HG02970 (cell line): Measurements from ENCODE around the gene EIF5A.
A peak's percentile ranks its signal among the peaks of the same experiment; 100 is the strongest.
"Not testable (repeated sequence)": the region's sequence is repeated elsewhere in the genome, so short reads cannot be mapped to it uniquely, and the experiment has no call there.

Experiments used
- ATAC-seq: cut with Tn5 transposase; IDR thresholded peaks from one replicate; pipeline ENCODE4 v1.9.1; 2021; ENCODE audit warnings: mild to moderate bottlenecking, moderate library complexity, moderate number of reproducible peaks; ENCODE audit not compliant: unreplicated experiment, low FRiP score

EIF5A gene

DNA sequence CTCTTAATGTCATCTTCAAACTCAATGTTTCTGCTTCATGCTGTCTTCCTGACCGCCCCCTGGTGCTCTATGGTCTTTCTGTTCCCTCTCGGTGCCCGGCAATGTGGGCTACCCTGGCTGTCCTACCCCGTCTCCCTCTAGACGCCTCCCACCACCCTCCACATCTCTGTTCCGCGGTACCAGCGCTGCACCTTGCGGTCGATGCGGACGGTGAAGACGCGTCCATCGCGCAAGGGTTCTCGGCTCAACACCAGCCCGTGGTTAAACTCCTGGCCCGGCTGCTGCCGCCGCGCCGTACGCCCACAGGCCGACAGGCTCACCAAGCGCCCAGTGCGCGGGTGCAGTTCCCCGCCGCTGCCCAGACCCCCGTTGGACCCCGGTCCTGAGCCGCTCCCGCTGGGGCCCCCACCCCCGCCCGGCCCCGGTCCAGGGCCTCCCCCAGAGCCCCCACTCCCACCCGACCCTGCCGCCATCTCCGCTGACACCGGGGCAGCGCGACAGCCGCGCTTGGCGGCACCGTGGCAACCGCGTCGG lies 21.5 kb downstream of the EIF5A start, which contains the start of gene NEURL4:
NEURL4 (minus strand) TSS at position 496 of the 534 bp plus-strand sequence; CDS start at position 473, 23 bp downstream.
- peak; percentile 4 for ATAC-seq

DNA sequence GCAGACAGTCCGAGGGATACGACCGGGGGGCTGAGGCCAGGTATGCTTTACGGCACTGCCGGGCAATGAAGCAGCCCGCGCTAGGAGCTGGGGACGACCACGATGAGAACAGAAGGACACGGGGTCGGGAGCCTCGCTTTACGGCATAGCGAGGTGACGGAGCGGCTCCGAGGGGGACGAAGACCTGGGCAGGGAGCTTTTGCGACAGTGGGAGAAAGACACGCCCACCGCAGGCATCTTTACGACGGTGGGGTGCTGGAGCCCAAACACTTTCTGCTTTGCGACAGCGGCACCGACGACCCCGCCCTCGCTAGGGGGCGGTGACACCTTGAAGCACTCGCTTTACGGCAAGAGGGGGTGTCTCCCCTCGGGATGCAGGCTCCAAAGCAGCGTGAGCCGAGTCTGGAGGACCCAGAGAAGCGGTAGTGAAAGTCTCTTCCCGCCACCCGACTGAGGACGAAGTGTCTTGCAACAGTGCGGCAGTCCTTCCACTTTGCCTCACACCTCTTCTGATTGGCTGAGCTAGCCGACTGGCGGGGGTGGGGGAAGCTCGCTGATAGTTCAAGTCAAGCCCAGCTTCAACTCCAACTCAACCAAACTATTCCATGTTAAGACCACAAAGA lies 22.1 kb downstream of the EIF5A start:
- ATAC-seq = peak; percentile 73

DNA sequence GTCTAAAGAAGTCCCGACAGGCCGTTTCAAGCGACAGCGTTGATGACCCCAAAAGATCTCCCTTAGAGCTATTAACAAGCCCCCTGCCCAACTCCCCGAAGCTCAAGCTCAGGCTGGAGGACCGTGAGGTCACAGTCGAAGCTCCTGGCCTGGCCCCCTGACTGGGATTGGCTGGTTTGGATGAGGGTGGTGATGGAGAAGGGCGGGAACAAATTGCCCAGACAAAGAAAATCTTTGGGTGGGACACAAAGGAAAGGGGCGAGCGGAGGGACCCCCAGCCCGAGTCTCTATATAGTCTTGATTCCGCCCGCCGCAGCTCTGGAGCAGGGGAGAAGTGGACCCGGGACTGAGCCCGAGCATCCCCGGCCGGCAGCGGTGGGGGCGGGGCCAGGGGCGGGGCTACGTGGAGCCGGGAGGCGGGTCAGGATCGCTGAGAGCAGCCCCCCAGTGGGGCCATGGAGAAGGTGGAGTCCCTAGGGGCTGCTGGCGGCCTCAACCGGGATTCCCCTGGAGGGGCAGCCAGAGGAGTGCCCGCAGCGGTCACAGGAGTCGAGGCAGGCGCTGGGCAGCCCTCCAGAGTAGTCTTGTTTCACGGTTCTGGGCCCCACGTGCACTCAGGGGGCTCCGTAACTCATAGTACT lies 22.7 kb downstream of the EIF5A start:
- peak; percentile 31 for ATAC-seq

DNA sequence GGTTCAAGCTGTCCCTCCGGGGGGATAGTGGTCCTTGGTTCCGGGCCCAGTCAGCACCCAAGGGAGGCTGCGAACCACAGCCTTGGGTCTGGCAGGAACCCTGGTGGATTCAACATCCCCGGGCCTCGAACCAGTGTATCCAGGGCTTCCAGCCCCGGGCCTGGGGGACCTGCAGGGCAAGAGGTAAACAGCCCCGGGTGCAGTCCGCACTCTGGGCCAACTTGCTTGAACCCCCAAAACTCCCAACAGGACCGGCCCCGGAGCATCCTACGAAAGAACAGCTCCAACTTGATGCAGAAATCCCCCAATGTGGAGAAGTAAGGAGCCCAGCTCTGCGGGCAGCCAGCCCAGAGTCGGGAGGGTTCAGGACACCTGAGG lies 23.2 kb downstream of the EIF5A start:
- no peak for ATAC-seq

GRCh38 chr17:7332111-7332510 lies 24.7 kb downstream of the EIF5A start:
- no peak for ATAC-seq

GRCh38 chr17:7332600-7333069 lies 25.2 kb downstream of the EIF5A start:
- not testable (repeated sequence) for ATAC-seq

- no peak for ATAC-seq
These were observed 27.6 kb downstream of the EIF5A start for GRCh38 chr17:7334938-7335538.

DNA sequence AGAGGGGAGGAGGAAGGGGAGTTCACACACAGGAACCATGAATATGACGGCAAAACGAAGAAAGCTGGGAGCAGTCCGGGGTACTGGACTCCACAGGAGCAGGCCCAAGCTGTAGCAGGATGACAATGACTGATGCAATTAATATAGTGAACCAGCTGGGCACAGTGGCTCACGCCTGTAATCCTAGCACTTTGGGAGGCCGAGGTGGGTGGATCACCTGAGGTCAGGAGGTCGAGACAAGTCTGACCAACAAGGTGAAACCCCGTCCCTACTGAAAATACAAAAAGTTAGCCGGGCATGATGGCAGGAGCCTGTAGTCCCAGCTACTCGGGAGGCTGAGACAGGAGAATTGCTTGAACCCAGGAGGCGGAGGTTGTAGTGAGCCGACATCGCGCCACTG lies 28.3 kb downstream of the EIF5A start:
- ATAC-seq = not testable (repeated sequence)

- peak; percentile 46 for ATAC-seq
These were observed 29.1 kb downstream of the EIF5A start, which contains the start of gene ACAP1 for GRCh38 chr17:7336240-7337175. Gene ACAP1 (plus strand): TSS chr17:7336529. CDS start chr17:7336735, 206 bp downstream.

DNA sequence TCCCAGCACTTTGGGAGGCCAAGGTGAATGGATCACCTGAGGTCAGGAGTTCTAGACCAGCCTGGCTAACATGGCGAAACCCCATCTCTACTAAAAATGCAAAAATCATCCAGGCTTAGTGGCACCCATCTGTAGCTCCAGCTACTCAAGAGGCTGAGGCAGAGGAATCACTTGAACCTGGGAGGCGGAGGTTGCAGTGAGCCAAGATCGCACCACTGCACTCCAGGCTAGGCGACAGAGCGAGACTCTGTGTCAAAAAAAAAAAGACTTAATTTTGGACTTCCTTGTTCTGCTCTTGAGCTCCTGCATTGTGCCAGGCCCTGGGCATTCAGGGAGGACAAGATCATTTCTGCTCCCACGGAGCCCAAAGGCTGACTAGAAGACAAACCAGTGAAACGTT lies 30.2 kb downstream of the EIF5A start:
- ATAC-seq = not testable (repeated sequence)

DNA sequence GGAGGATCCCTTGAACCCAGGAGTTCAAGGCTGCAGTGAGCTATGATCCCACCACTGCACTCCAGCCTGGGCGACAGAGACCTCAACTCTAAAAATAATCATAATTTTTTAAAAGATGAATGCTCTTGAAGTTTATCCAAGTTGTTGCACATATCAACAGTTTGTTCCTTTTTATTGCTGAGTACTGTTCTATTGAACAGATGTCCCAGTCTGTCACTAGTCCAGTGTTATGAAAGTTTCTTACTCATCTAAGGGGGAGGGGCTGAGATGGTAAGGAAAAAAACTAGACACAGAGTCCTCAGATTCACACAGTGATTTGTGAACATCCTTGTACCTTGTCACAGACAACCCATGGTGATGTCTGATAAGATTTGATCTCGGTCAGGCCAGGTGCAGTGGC lies 32.8 kb downstream of the EIF5A start:
- no peak for ATAC-seq

DNA sequence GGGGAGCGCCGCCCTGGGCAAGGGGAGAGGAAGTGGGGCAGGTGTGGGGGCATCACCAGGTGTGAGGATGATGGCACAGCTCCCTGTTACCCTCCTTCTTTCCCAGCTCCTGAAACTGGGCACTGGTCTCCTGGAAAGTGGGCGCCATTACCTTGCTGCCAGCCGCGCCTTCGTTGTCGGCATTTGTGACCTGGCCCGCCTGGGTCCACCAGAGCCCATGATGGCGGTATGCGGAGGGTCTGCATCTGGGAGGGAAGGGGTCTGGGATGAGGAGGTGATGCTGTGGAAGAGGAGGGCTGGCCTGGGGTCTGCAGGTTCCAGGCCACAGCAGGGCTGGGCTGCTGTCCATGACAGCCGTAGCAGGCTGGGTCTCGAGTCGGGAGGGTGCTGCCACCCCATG lies 34.4 kb downstream of the EIF5A start:
- ATAC-seq = no peak

DNA sequence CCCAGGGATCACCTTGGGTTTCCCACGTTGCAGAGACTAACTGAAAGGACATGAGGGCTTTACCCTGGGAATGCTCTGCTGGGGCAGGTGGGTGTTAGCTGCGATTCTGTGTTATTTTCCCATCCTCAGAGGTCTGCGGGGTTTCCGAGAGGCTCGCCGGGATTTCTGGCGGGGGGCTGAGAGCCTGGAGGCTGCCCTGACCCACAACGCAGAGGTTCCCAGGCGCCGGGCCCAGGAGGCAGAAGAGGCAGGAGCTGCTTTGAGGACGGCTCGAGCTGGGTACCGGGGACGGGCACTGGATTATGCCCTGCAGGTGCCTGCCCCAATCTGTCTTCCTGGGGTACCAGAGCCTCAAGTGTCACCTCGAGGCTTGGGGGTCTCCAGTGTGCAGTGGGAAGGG lies 35.8 kb downstream of the EIF5A start:
- no peak for ATAC-seq

GRCh38 chr17:7346761-7347614 lies 39.6 kb downstream of the EIF5A start:
- ATAC-seq = no peak

GRCh38 chr17:7347630-7348477 lies 40.4 kb downstream of the EIF5A start:
- no peak for ATAC-seq

GRCh38 chr17:7348478-7349242 lies 41.2 kb downstream of the EIF5A start:
- ATAC-seq = no peak

DNA sequence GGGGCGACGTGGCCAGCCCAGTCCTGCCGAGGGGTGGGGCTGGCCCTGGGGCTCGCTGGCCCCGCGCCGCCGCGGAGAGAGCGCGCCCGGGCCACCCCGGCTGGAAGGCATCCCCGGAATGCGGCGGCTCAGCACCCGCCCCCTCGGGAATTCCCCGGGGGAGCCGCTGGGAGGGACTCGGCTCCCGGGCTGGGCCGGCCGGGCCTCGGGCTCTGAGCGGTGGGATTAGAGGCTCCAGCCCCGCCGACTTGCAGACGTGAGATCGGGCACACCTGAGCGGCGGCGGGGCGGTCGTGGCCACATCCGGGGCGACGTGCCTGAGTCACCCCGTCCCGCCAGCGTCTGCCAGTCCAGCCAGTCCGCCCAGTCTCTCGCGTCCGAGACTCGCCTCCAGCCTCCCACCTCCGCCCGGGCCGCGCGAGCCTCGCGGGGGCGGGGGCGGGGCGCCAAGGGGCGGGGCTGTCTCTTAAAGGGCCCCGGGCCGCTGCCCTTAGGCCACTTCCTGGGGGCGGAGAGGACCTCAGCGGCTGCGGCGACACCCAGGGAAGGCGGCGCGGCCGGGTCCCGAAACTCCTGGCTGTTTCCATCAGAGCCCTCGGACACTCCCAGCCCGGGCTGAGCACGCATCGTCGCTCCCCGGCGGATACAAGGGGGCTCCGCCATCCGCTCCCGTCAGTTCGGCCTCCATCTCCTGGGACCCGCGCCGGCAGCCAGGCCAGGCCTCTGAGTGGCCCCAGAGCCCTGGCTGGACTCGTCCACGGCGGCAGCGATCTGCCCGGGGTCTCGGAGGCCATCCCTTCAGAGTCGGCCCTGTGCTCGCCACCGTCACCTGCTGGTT lies 44.5 kb downstream of the EIF5A start, which contains the start of gene KCTD11:
KCTD11 (plus strand) TSS at position 498 of the 838 bp plus-strand sequence.
- peak; percentile 56 for ATAC-seq
